ENCODE measurements around the gene CSKMT.
A peak's percentile ranks its signal among the peaks of the same experiment; 100 is the strongest.
"Not testable (repeated sequence)": the region's sequence is repeated elsewhere in the genome, so short reads cannot be mapped to it uniquely, and the experiment has no call there.

CSKMT gene

DNA sequence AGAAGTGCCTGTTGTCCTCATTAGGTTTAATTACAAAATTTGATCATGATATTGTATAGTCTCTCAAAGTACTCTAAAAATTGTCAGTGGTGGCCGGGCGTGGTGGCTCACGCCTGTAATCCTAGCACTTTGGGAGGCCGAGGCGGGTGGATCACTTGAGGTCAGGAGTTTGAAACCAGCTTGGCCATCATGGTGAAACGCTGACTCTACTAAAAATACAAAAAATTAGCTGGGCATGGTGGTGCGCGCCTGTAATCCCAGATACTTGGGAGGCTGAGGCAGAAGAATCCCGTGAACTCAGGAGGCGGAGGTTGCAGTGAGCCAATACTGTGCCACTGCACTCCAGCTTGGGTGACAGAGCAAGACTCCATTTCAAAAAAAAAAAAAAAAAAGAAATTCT lies 10.3 kb downstream of the CSKMT start:
- H3K4me1 ChIP-seq (ENCODE audit: control insufficient read depth, insufficient read depth, low read length): peaks cover 30% of the 10 kb centered on the region
- not testable (repeated sequence) for H3K4me3 ChIP-seq (ENCODE audit: low read length in 2 of 2); H3K9ac ChIP-seq (ENCODE audit: low read length in 2 of 2); H3K27me3 ChIP-seq (ENCODE audit: control insufficient read depth in 1 of 2, insufficient read depth in 2 of 2, low read length in 2 of 2); H3K9me3 ChIP-seq (ENCODE audit: control insufficient read depth in 2 of 2, low read length in 2 of 2); H3K27ac ChIP-seq (ENCODE audit: low read length)
- peaks cover 3 to 22% of the 10 kb centered on the region in 2 donors for H3K36me3 ChIP-seq (ENCODE audit: control insufficient read depth in 2 of 2, insufficient read depth in 2 of 2, low read length in 2 of 2)

- Histone ChIP-seq H3K36me3 (ENCODE audit: control insufficient read depth in 2 of 2, insufficient read depth in 2 of 2, low read length in 2 of 2) (peaks cover 3 to 22% of the 10 kb centered on the region in 2 donors), H3K4me3 (ENCODE audit: low read length in 2 of 2) (no peak overlapping the region), H3K4me1 (ENCODE audit: control insufficient read depth, insufficient read depth, low read length) (peaks cover 22% of the 10 kb centered on the region), H3K27ac (ENCODE audit: low read length) (no peak overlapping the region), H3K9me3 (ENCODE audit: control insufficient read depth in 2 of 2, low read length in 2 of 2) (no peaks in the 10 kb centered on the region), H3K9ac (ENCODE audit: low read length in 2 of 2) (no peak overlapping the region), H3K27me3 (ENCODE audit: control insufficient read depth in 1 of 2, insufficient read depth in 2 of 2, low read length in 2 of 2) (no peaks in the 10 kb centered on the region)
Observed at GRCh38 chr11:62676698-62677097, 11.6 kb downstream of the CSKMT start.

DNA sequence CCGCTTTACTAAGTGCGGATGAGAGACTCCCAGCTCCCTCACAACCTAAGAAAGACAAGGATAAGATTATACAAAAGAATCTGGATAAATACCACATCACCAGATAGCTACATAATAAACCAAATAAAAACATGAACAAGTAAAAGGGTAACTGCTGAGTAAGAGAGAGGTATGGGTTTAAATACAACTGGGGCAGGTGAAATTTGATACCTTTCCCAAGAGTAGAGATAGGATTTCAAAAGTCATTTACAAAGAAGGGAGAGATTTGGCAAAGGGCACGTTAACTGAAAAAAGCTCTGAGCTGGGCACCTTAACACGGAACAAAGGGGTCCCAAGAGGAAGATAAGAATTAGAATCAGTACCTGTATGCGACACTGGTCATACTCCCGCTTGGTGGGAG lies 12.0 kb downstream of the CSKMT start:
- Histone ChIP-seq H3K27me3 (ENCODE audit: control insufficient read depth in 1 of 2, insufficient read depth in 2 of 2, low read length in 2 of 2) (no peaks in the 10 kb centered on the region), H3K4me1 (ENCODE audit: control insufficient read depth, insufficient read depth, low read length) (peaks cover 18% of the 10 kb centered on the region), H3K9ac (ENCODE audit: low read length in 2 of 2) (no peak overlapping the region), H3K36me3 (ENCODE audit: control insufficient read depth in 2 of 2, insufficient read depth in 2 of 2, low read length in 2 of 2) (peaks cover 3 to 22% of the 10 kb centered on the region in 2 donors), H3K9me3 (ENCODE audit: control insufficient read depth in 2 of 2, low read length in 2 of 2) (no peaks in the 10 kb centered on the region), H3K4me3 (ENCODE audit: low read length in 2 of 2) (no peak overlapping the region), H3K27ac (ENCODE audit: low read length) (no peak overlapping the region)

DNA sequence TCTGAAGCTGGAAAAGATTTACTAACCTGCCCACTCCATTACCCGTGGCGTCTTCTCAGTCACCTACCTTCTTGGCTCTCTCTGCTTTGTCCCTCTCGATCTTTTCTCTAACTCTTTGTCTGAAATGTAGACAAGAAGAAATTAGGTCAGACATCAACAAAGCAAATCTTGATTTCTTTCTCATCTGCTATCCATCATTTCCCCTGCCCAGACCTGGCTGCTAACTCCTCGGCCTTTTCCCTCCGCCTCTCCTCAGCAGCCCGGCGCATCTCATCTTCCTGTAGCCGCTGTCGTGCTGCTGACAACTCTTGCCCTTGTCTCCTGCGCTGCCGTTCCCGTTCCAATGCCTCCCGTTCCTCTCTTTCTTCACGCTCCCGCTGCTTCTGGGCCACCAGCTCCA lies 12.6 kb downstream of the CSKMT start:
- peak overlapping the region; percentile 62 to 96 for H3K9ac ChIP-seq (ENCODE audit: low read length in 2 of 2)
- H3K27ac ChIP-seq (ENCODE audit: low read length): peak overlapping the region; percentile 82
- H3K4me3 ChIP-seq (ENCODE audit: low read length in 2 of 2): peak overlapping the region; percentile 72 to 95
- H3K4me1 ChIP-seq (ENCODE audit: control insufficient read depth, insufficient read depth, low read length): peaks cover 13% of the 10 kb centered on the region
- no peaks in the 10 kb centered on the region for H3K9me3 ChIP-seq (ENCODE audit: control insufficient read depth in 2 of 2, low read length in 2 of 2)
- H3K27me3 ChIP-seq (ENCODE audit: control insufficient read depth in 1 of 2, insufficient read depth in 2 of 2, low read length in 2 of 2): no peaks in the 10 kb centered on the region
- H3K36me3 ChIP-seq (ENCODE audit: control insufficient read depth in 2 of 2, insufficient read depth in 2 of 2, low read length in 2 of 2): peaks cover 3 to 22% of the 10 kb centered on the region in 2 donors

GRCh38 chr11:62678433-62678769 lies 13.3 kb downstream of the CSKMT start:
- peak overlapping the region; percentile 72 to 95 for H3K4me3 ChIP-seq (ENCODE audit: low read length in 2 of 2)
- H3K4me1 ChIP-seq (ENCODE audit: control insufficient read depth, insufficient read depth, low read length): peaks cover 8% of the 10 kb centered on the region
- peaks cover 3 to 17% of the 10 kb centered on the region in 2 donors for H3K36me3 ChIP-seq (ENCODE audit: control insufficient read depth in 2 of 2, insufficient read depth in 2 of 2, low read length in 2 of 2)
- H3K27me3 ChIP-seq (ENCODE audit: control insufficient read depth in 1 of 2, insufficient read depth in 2 of 2, low read length in 2 of 2): no peaks in the 10 kb centered on the region
- H3K9me3 ChIP-seq (ENCODE audit: control insufficient read depth in 2 of 2, low read length in 2 of 2): no peaks in the 10 kb centered on the region
- peak overlapping the region; percentile 96 for H3K9ac ChIP-seq (ENCODE audit: low read length in 2 of 2)
- peak overlapping the region; percentile 82 for H3K27ac ChIP-seq (ENCODE audit: low read length)

- Histone ChIP-seq H3K9me3 (ENCODE audit: control insufficient read depth in 2 of 2, low read length in 2 of 2) (no peaks in the 10 kb centered on the region), H3K4me3 (ENCODE audit: low read length in 2 of 2) (peak within 1 kb of the TSS; percentile 72 to 95), H3K27ac (ENCODE audit: low read length) (peak within 1 kb of the TSS; percentile 82), H3K27me3 (ENCODE audit: control insufficient read depth in 1 of 2, insufficient read depth in 2 of 2, low read length in 2 of 2) (no peaks in the 10 kb centered on the region), H3K4me1 (ENCODE audit: control insufficient read depth, insufficient read depth, low read length) (peaks cover 8% of the 10 kb centered on the region), H3K36me3 (ENCODE audit: control insufficient read depth in 2 of 2, insufficient read depth in 2 of 2, low read length in 2 of 2) (peaks cover 3 to 17% of the 10 kb centered on the region in 2 donors), H3K9ac (ENCODE audit: low read length in 2 of 2) (peak within 1 kb of the TSS; percentile 96)
Observed at GRCh38 chr11:62678770-62679696, 13.9 kb downstream of the CSKMT start, which contains the start of gene UBXN1. TSS of gene UBXN1 (minus strand) at chr11:62679073. CDS start at chr11:62678923, 150 bp downstream.

- Histone ChIP-seq H3K27me3 (ENCODE audit: control insufficient read depth in 1 of 2, insufficient read depth in 2 of 2, low read length in 2 of 2) (no peaks in the 10 kb centered on the region), H3K9me3 (ENCODE audit: control insufficient read depth in 2 of 2, low read length in 2 of 2) (no peaks in the 10 kb centered on the region), H3K4me3 (ENCODE audit: low read length in 2 of 2) (no peak overlapping the region), H3K9ac (ENCODE audit: low read length in 2 of 2) (no peak overlapping the region), H3K27ac (ENCODE audit: low read length) (peak overlapping the region; percentile 6), H3K36me3 (ENCODE audit: control insufficient read depth in 2 of 2, insufficient read depth in 2 of 2, low read length in 2 of 2) (peaks cover 3 to 17% of the 10 kb centered on the region in 2 donors), H3K4me1 (ENCODE audit: control insufficient read depth, insufficient read depth, low read length) (peaks cover 8% of the 10 kb centered on the region)
Observed at GRCh38 chr11:62680825-62681240, 15.7 kb downstream of the CSKMT start.

DNA sequence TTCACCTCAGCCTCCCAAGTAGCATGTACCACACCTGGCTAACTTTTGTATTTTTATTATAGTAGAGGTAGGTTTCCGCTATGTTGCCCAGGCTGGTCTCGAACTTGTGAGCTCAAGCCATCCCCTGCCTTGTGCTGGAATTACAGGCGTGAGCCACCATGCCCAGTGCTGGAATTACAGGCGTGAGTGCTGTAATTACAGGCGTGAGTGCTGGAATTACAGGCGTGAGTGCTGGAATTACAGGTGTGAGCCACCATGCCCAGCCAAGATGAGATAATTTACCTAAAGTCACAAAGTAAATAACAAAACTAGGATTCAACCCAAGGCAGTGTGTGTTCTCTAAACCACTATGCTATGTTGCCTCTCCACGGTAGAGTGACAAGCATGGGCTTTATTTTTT lies 17.4 kb downstream of the CSKMT start:
- no peak overlapping the region for H3K4me3 ChIP-seq (ENCODE audit: low read length in 2 of 2)
- no peak overlapping the region for H3K9ac ChIP-seq (ENCODE audit: low read length in 2 of 2)
- H3K4me1 ChIP-seq (ENCODE audit: control insufficient read depth, insufficient read depth, low read length): peaks cover 8% of the 10 kb centered on the region
- H3K27me3 ChIP-seq (ENCODE audit: control insufficient read depth in 1 of 2, insufficient read depth in 2 of 2, low read length in 2 of 2): peaks cover 0 to 1% of the 10 kb centered on the region in 2 donors
- H3K27ac ChIP-seq (ENCODE audit: low read length): no peak overlapping the region
- H3K9me3 ChIP-seq (ENCODE audit: control insufficient read depth in 2 of 2, low read length in 2 of 2): no peaks in the 10 kb centered on the region
- H3K36me3 ChIP-seq (ENCODE audit: control insufficient read depth in 2 of 2, insufficient read depth in 2 of 2, low read length in 2 of 2): peaks cover 0 to 5% of the 10 kb centered on the region in 2 donors

GRCh38 chr11:62687508-62688396 lies 22.6 kb downstream of the CSKMT start:
- H3K27ac ChIP-seq (ENCODE audit: low read length): peak overlapping the region; percentile 31
- H3K36me3 ChIP-seq (ENCODE audit: control insufficient read depth in 2 of 2, insufficient read depth in 2 of 2, low read length in 2 of 2): peaks cover 20 to 21% of the 10 kb centered on the region in 2 donors
- peak overlapping the region; percentile 59 to 73 for H3K4me3 ChIP-seq (ENCODE audit: low read length in 2 of 2)
- peaks cover 16% of the 10 kb centered on the region for H3K4me1 ChIP-seq (ENCODE audit: control insufficient read depth, insufficient read depth, low read length)
- peaks cover 8 to 11% of the 10 kb centered on the region in 2 donors for H3K27me3 ChIP-seq (ENCODE audit: control insufficient read depth in 1 of 2, insufficient read depth in 2 of 2, low read length in 2 of 2)
- H3K9me3 ChIP-seq (ENCODE audit: control insufficient read depth in 2 of 2, low read length in 2 of 2): no peaks in the 10 kb centered on the region
- peak overlapping the region; percentile 42 to 53 for H3K9ac ChIP-seq (ENCODE audit: low read length in 2 of 2)

- Histone ChIP-seq H3K4me3 (ENCODE audit: low read length in 2 of 2) (peak overlapping the region; percentile 59 to 73), H3K36me3 (ENCODE audit: control insufficient read depth in 2 of 2, insufficient read depth in 2 of 2, low read length in 2 of 2) (peaks cover 22 to 24% of the 10 kb centered on the region in 2 donors), H3K9ac (ENCODE audit: low read length in 2 of 2) (peak overlapping the region; percentile 42 to 53), H3K4me1 (ENCODE audit: control insufficient read depth, insufficient read depth, low read length) (peaks cover 16% of the 10 kb centered on the region), H3K9me3 (ENCODE audit: control insufficient read depth in 2 of 2, low read length in 2 of 2) (no peaks in the 10 kb centered on the region), H3K27ac (ENCODE audit: low read length) (peak overlapping the region; percentile 31), H3K27me3 (ENCODE audit: control insufficient read depth in 1 of 2, insufficient read depth in 2 of 2, low read length in 2 of 2) (peaks cover 8 to 11% of the 10 kb centered on the region in 2 donors)
Observed at GRCh38 chr11:62688491-62688890, 23.4 kb downstream of the CSKMT start.
